Endodermal cell (in vitro differentiated cells): ENCODE results near the gene GNG3. TPM values are rescaled to one million over a fixed set of nuclear protein-coding genes. Genes with fewer than 3 reads are reported as not detected.

Experiments
- DNase-seq: peaks from one replicate; pipeline ENCODE4 v3.0.0-alpha.2; 2017
- H3K27ac ChIP-seq: 2 replicates; pipeline ENCODE4 v1.5.1; 2013; ENCODE audit warnings: mild to moderate bottlenecking, low read depth, low read length, moderate library complexity
- H3K27me3 ChIP-seq: 2 replicates; pipeline ENCODE4 v1.6.1; 2013; ENCODE audit warnings: mild to moderate bottlenecking, low read length, moderate library complexity; ENCODE audit not compliant: insufficient read depth, control insufficient read depth, poor library complexity, severe bottlenecking
- H3K36me3 ChIP-seq: 2 replicates; pipeline ENCODE4 v1.7.0; 2013; ENCODE audit warnings: mild to moderate bottlenecking, low read length, moderate library complexity; ENCODE audit not compliant: control insufficient read depth, insufficient read depth
- H3K4me1 ChIP-seq: one replicate; pipeline ENCODE4 v1.7.0; 2013; ENCODE audit warnings: low read length; ENCODE audit not compliant: control insufficient read depth, insufficient read depth
- H3K4me3 ChIP-seq: 2 replicates; pipeline ENCODE4 v1.5.1; 2013; ENCODE audit warnings: mild to moderate bottlenecking, low read length, moderate library complexity
- H3K9ac ChIP-seq: 2 replicates; pipeline ENCODE4 v1.6.1; 2013; ENCODE audit warnings: mild to moderate bottlenecking, low read length, moderate library complexity; ENCODE audit not compliant: poor library complexity, severe bottlenecking; ENCODE audit errors: extremely low read depth
- H3K9me3 ChIP-seq: 2 replicates; pipeline ENCODE4 v1.6.1; 2013; ENCODE audit warnings: mild to moderate bottlenecking, low read length, moderate library complexity; ENCODE audit not compliant: control insufficient read depth
- H3K27ac Mint-ChIP-seq: 2 replicates; pipeline ENCODE4 v1.8.0; 2020; ENCODE audit warnings: mixed read lengths
- H3K27me3 Mint-ChIP-seq: 2 replicates; pipeline ENCODE4 v1.8.0; 2021; ENCODE audit warnings: mild to moderate bottlenecking, mixed read lengths; ENCODE audit not compliant: insufficient read depth
- H3K36me3 Mint-ChIP-seq: 2 replicates; pipeline ENCODE4 v1.8.0; 2020; ENCODE audit warnings: low read depth, mixed read lengths
- H3K4me1 Mint-ChIP-seq: 2 replicates; pipeline ENCODE4 v1.8.0; 2020; ENCODE audit warnings: mixed read lengths
- H3K4me3 Mint-ChIP-seq: 2 replicates; pipeline ENCODE4 v1.8.0; 2020; ENCODE audit warnings: mild to moderate bottlenecking, moderate library complexity, mixed read lengths
- H3K9me3 Mint-ChIP-seq: 2 replicates; pipeline ENCODE4 v1.8.0; 2020; ENCODE audit warnings: mild to moderate bottlenecking, mixed read lengths
- CTCF ChIP-seq: fragments of 200-600 bp; sonication (generic); conservative IDR thresholded peaks from 2 replicates; pipeline ENCODE4 v1.5.0; 2021; ENCODE audit warnings: antibody characterized with exemption, mild to moderate bottlenecking
- WGBS, 2 experiments: methylation state at CpG; one replicate each; pipeline versions ENCODE4 v1.1.5 to v1.1.7; 2013; ENCODE audit warnings: missing lambda C conversion rate in 2 of 2, mixed read lengths in 1 of 2; ENCODE audit not compliant: insufficient coverage in 1 of 2, insufficient read length in 1 of 2; 5-methylcytosine and 5-hydroxymethylcytosine counted together
- total RNA-seq, 2 donors: library from RNA; stranded (reverse); fragmentation: NEBNext Ultra II Directional in 1 of 2; extraction: Animal tissue kit (Norgen Biotek cat#: 25700) in 1 of 2; gene quantifications; 2 replicates in 1 of 2; 3 replicates in 1 of 2; pipeline ENCODE4 v1.2.1, GENCODE V29; 2021

Gene GNG3
- total RNA-seq, 2 donors from 2014 or later: 0.40 to 1.7 TPM

- peak overlapping the region; percentile 84 for H3K9ac ChIP-seq
- Mint-ChIP-seq H3K4me3 (peak overlapping the region; percentile 73), H3K9me3 (no peaks in the 10 kb centered on the region), H3K27me3 (no peaks in the 10 kb centered on the region), H3K36me3 (peaks cover 35% of the 10 kb centered on the region), H3K4me1 (peaks cover 46% of the 10 kb centered on the region), H3K27ac (peak overlapping the region; percentile 97)
- peak overlapping the region; percentile 83 for H3K27ac ChIP-seq
- peaks cover 57% of the 10 kb centered on the region for H3K36me3 ChIP-seq
- peak; percentile 83 for DNase-seq
- WGBS, 2 experiments: 31 to 60% methylated on average over 3 to 7 of the region's 7 CpGs
- TF ChIP-seq CTCF: no peak
- peak overlapping the region; percentile 88 for H3K4me3 ChIP-seq
- H3K27me3 ChIP-seq: no peaks in the 10 kb centered on the region
- peaks cover 27% of the 10 kb centered on the region for H3K4me1 ChIP-seq
- no peaks in the 10 kb centered on the region for H3K9me3 ChIP-seq
Measured at GRCh38 chr11:62708793-62709192, 1.3 kb downstream of the GNG3 start.

DNA sequence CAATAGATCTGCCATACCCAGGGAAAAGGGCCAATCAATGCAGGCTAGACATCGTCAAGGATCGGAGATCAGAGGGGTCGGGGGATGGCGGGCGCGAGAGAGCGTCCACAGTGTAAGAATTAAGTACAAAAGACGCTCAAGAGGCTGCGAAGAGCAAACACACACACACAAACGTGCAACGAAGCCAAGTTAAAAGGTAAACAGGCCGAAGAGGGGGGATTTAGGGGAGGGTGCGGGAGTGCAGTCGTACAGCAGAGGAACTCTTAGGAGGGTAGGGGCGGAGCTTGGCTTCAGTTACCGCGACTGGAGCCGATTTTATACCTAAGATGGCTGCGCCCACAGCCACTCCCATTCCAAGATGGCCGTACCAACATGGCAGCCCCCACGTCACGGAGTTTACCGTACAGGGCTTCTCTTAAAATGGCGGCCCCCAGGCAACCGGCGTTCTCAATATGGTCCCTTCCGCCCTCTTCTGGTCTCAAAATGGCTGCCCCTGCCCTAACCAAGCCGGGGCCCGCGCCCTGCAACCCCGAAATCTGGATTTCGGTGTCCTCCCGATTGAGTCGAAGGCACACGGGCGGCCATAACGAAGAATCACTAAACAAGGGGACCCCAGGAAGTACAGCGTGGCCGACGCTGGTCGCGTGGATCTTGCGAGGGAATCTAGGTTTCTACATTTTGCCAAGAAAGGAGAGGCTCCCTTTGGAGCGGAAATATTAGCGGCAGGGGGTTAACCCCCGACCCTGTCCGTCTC, 1.9 kb downstream of the GNG3 start:
- no peaks in the 10 kb centered on the region for H3K9me3 ChIP-seq
- H3K9ac ChIP-seq: peak overlapping the region; percentile 84
- peak overlapping the region; percentile 88 for H3K4me3 ChIP-seq
- WGBS, 2 experiments: 10 to 11% methylated on average over 28 to 47 of the region's 47 CpGs
- peak; percentile 98 for DNase-seq
- Mint-ChIP-seq H3K4me3 (peak overlapping the region; percentile 73), H3K36me3 (peaks cover 40% of the 10 kb centered on the region), H3K27ac (peak overlapping the region; percentile 97), H3K27me3 (no peaks in the 10 kb centered on the region), H3K4me1 (peaks cover 51% of the 10 kb centered on the region), H3K9me3 (no peaks in the 10 kb centered on the region)
- H3K27me3 ChIP-seq: no peaks in the 10 kb centered on the region
- H3K27ac ChIP-seq: peak overlapping the region; percentile 96
- H3K4me1 ChIP-seq: peaks cover 27% of the 10 kb centered on the region
- H3K36me3 ChIP-seq: peaks cover 62% of the 10 kb centered on the region
- no peak for TF ChIP-seq CTCF

- H3K27ac Mint-ChIP-seq: peak overlapping the region; percentile 97
- H3K9ac ChIP-seq: peak overlapping the region; percentile 84
- WGBS, 2 experiments: 81 to 82% methylated on average over 7 of the region's 7 CpGs
- no peaks in the 10 kb centered on the region for H3K9me3 ChIP-seq
- peak overlapping the region; percentile 88 for H3K4me3 ChIP-seq
- H3K36me3 ChIP-seq: peaks cover 62% of the 10 kb centered on the region
- peaks cover 27% of the 10 kb centered on the region for H3K4me1 ChIP-seq
- H3K27me3 ChIP-seq: no peaks in the 10 kb centered on the region
- DNase-seq: no peak
- peak overlapping the region; percentile 96 for H3K27ac ChIP-seq
- H3K36me3 Mint-ChIP-seq: peaks cover 40% of the 10 kb centered on the region
- peak overlapping the region; percentile 73 for H3K4me3 Mint-ChIP-seq
- H3K27me3 Mint-ChIP-seq: no peaks in the 10 kb centered on the region
- H3K9me3 Mint-ChIP-seq: no peaks in the 10 kb centered on the region
- no peak for TF ChIP-seq CTCF
- H3K4me1 Mint-ChIP-seq: peaks cover 54% of the 10 kb centered on the region
Measured at GRCh38 chr11:62710001-62710345, 2.5 kb downstream of the GNG3 start.
